CD14-positive monocyte (primary cell): Measurements from ENCODE around the gene VAV2. TPM values are rescaled to one million over a fixed set of nuclear protein-coding genes. Genes with fewer than 3 reads are reported as not detected.

Source experiments
- DNase-seq, 3 donors: peaks; one replicate each; pipeline ENCODE4 v3.0.0-alpha.2; 2011 to 2022
- H2AFZ ChIP-seq: 2 replicates; pipeline ENCODE4 v1.6.0; 2012; ENCODE audit warnings: mild to moderate bottlenecking, low read depth, low read length, inconsistent platforms; ENCODE audit not compliant: insufficient read depth, poor library complexity, severe bottlenecking
- H3K27ac ChIP-seq, 2 donors: 1 replicate in 1 of 2; 2 replicates in 1 of 2; pipeline ENCODE4 v1.5.1; 2012 to 2013; ENCODE audit warnings: low read length in 2 of 2, control low read depth in 1 of 2, inconsistent platforms in 1 of 2, low read depth in 1 of 2, mild to moderate bottlenecking in 1 of 2
- H3K27me3 ChIP-seq, 2 donors: one replicate each; pipeline versions ENCODE4 v1.6.0 to v1.6.1; 2011 to 2013; ENCODE audit warnings: low read length in 2 of 2; ENCODE audit not compliant: control insufficient read depth in 2 of 2, insufficient read depth in 2 of 2
- H3K36me3 ChIP-seq, 2 donors: replicated peaks in 1 of 2; 1 replicate in 1 of 2; 2 replicates in 1 of 2; pipeline versions ENCODE4 v1.5.1 to v1.6.1; 2012 to 2013; ENCODE audit warnings: low read length in 2 of 2, control low read depth in 1 of 2, inconsistent platforms in 1 of 2, mild to moderate bottlenecking in 1 of 2; ENCODE audit not compliant: insufficient read depth in 2 of 2, control insufficient read depth in 1 of 2
- H3K4me1 ChIP-seq, 2 donors: 1 replicate in 1 of 2; 2 replicates in 1 of 2; pipeline versions ENCODE4 v1.5.1 to v1.6.1; 2012 to 2013; ENCODE audit warnings: low read length in 2 of 2, control low read depth in 1 of 2, inconsistent platforms in 1 of 2, mild to moderate bottlenecking in 1 of 2, moderate library complexity in 1 of 2; ENCODE audit not compliant: insufficient read depth in 2 of 2, control insufficient read depth in 1 of 2
- H3K4me2 ChIP-seq: replicated peaks from 2 replicates; pipeline ENCODE3; 2012; ENCODE audit warnings: low read length, moderate library complexity, mild to moderate bottlenecking; ENCODE audit not compliant: poor library complexity, severe bottlenecking; ENCODE audit errors: extremely low read depth
- H3K4me3 ChIP-seq, 3 experiments: fragments of 200-600 bp in 1 of 3; sonication (generic) in 1 of 3; replicated peaks in 1 of 3; 1 replicate in 2 of 3; 2 replicates in 1 of 3; pipeline ENCODE4 v1.5.1; 2011 to 2013; ENCODE audit warnings: low read length in 3 of 3, mild to moderate bottlenecking in 3 of 3, control low read depth in 2 of 3, low read depth in 2 of 3, inconsistent platforms in 1 of 3, moderate library complexity in 1 of 3
- H3K79me2 ChIP-seq: 2 replicates; pipeline ENCODE4 v1.6.0; 2012; ENCODE audit warnings: mild to moderate bottlenecking, control low read depth, inconsistent platforms, low read length, moderate library complexity; ENCODE audit not compliant: insufficient read depth
- H3K9ac ChIP-seq: 2 replicates; pipeline ENCODE4 v1.6.0; 2017; ENCODE audit warnings: low read length, mild to moderate bottlenecking; ENCODE audit not compliant: insufficient read depth, poor library complexity, severe bottlenecking
- H3K9me3 ChIP-seq, 2 donors: replicated peaks in 1 of 2; 1 replicate in 1 of 2; 2 replicates in 1 of 2; pipeline versions ENCODE4 v1.5.1 to v1.6.1; 2012 to 2013; ENCODE audit warnings: low read length in 2 of 2, control low read depth in 1 of 2; ENCODE audit not compliant: control insufficient read depth in 1 of 2, insufficient read depth in 1 of 2
- H4K20me1 ChIP-seq: 2 replicates; pipeline ENCODE4 v1.6.0; 2012; ENCODE audit warnings: mild to moderate bottlenecking, low read length, control low read depth, moderate library complexity; ENCODE audit not compliant: insufficient read depth
- H3K27ac Mint-ChIP-seq, 7 donors: one replicate each; pipeline ENCODE4 v1.8.0; 2020; ENCODE audit warnings: mild to moderate bottlenecking in 7 of 7, mixed read lengths in 7 of 7, moderate library complexity in 6 of 7, inconsistent platforms in 2 of 7
- H3K27me3 Mint-ChIP-seq, 3 donors: one replicate each; pipeline ENCODE4 v1.8.0; 2021 to 2022; ENCODE audit warnings: low read depth in 3 of 3, mild to moderate bottlenecking in 3 of 3, mixed read lengths in 3 of 3, moderate library complexity in 3 of 3, inconsistent platforms in 1 of 3
- H3K36me3 Mint-ChIP-seq, 2 donors: one replicate each; pipeline ENCODE4 v1.8.0; 2020; ENCODE audit warnings: mixed read lengths in 2 of 2, inconsistent platforms in 1 of 2, mild to moderate bottlenecking in 1 of 2
- H3K4me1 Mint-ChIP-seq: one replicate; pipeline ENCODE4 v1.8.0; 2020; ENCODE audit warnings: mild to moderate bottlenecking, mixed read lengths
- H3K4me3 Mint-ChIP-seq, 2 donors: one replicate each; pipeline ENCODE4 v1.8.0; 2020; ENCODE audit warnings: mild to moderate bottlenecking in 2 of 2, mixed read lengths in 2 of 2, moderate library complexity in 1 of 2
- H3K9me3 Mint-ChIP-seq, 7 donors: one replicate each; pipeline ENCODE4 v1.8.0; 2020 to 2022; ENCODE audit warnings: mixed read lengths in 7 of 7, mild to moderate bottlenecking in 6 of 7, moderate library complexity in 6 of 7, inconsistent platforms in 2 of 7
- WGBS: methylation state at CpG from one replicate; pipeline ENCODE4 v1.1.5; 2013; ENCODE audit warnings: missing lambda C conversion rate; ENCODE audit not compliant: insufficient coverage; 5-methylcytosine and 5-hydroxymethylcytosine counted together
- intact Hi-C, 2 donors: fragments of 100-400 bp; cut with micrococcal nuclease; formaldehyde crosslinking; loops; one replicate each; pipeline versions ENCODE4 v1.15.0 to v1.15.1; 2023
- polyA plus RNA-seq, 3 donors: library from polyadenylated mRNA; depleted of rRNA in 1 of 3; unstranded in 2 of 3; stranded (reverse) in 1 of 3; fragments of 300-500 nt in 2 of 3; fragments of >200 nt in 1 of 3; fragmentation: Illumina TruSeq in 2 of 3; gene quantifications; 1 replicate in 2 of 3; 2 replicates in 1 of 3; pipeline ENCODE4 v1.2.3, GENCODE V29; 2012 to 2021
- TF ChIP-seq, protein P1 (sequence below): fragments of 200-600 bp; IDR thresholded peaks from one replicate; pipeline ENCODE4 v1.8.0; 2022; ENCODE audit warnings: antibody characterized with exemption, mild to moderate bottlenecking

VAV2 gene
- polyA plus RNA-seq, 3 donors, result 2.3 to 13.6 (median 2.3) TPM

DNA sequence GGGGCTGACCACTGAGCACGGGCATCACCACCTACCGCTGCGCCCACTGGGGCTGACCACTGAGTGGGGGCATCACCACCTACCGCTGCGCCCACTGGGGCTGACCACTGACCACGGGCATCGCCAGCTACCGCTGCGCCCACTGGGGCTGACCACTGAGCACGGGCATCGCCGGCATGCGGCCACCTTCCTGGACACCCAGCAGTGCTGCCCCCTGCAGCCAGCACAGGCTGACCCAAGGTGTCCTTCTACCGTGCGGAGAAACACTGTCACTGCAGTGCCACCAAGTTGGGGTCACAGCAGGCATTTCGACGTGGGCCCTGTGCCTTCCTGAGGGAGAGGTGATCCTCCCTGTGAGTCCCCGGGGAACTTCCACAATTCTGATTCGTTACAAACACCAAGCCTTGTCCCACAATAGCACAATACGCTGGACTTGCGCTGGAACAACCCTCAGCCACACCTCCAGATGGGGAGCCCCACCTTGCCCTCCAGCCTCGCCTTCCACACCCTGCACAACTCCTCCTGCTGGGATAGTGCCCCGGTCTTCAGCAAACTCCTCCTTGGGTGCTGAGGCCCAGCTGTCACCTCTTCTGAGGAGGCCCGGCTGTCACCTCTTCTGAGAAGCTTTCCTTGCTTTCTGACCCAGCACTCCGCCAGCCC, 163.7 kb downstream of the VAV2 start:
- no peak overlapping the region for H3K27ac ChIP-seq

DNA sequence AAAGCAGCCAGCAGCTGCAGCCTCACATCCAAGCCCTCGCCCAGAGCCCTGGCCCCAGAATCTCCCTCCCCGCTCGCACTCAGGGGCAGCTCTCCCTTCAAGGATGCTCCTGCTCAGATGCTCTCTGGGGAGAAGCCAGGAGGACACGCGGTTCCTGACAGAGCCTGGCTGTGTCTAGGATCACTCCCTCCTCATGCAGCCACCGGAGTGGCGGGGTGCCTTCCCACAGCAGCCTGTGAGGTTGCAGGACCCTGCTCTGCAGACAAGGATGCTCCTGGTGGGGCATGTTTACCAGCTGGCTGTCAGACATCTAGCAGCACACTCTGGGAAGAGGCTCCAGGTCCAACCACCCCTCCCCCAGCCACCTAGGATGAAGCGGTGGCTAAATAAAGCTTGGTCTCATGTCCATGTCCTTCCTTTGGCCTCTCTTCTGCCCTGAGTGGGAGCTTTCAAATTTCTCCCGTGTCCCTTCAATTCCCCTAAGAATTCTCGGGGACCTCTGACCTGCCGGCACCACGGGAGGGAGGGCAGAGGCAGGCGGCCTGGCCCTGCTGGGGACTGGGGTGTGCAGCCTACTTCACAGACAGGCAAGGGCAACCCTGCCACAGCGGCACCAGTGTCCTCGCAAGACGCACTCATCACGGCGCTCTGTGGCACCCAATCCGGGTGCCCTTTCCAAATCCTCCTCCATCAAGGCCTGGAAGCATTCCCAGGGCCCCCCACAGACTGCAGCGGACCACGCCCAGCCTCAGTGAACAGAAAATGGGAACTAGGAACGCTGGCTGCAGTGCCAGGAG, 165.6 kb downstream of the VAV2 start:
- no peak for DNase-seq
- H3K9me3 ChIP-seq, result no peaks in the 10 kb centered on the region
- peaks cover 0 to 4% (median 0%) of the 10 kb centered on the region in 3 donors for H3K27me3 Mint-ChIP-seq
- peaks cover 18% of the 10 kb centered on the region for H4K20me1 ChIP-seq
- peaks cover 0 to 2% (median 0%) of the 10 kb centered on the region in 7 donors for H3K9me3 Mint-ChIP-seq
- H3K4me1 ChIP-seq, result peaks cover 18 to 44% of the 10 kb centered on the region in 2 donors
- 90% methylated on average over 22 of the region's 22 CpGs for WGBS
- H3K9ac ChIP-seq, result no peak overlapping the region
- H3K4me3 Mint-ChIP-seq, result no peak overlapping the region
- peaks cover 26 to 36% of the 10 kb centered on the region in 2 donors for H3K36me3 Mint-ChIP-seq
- H3K79me2 ChIP-seq, result no peaks in the 10 kb centered on the region
- H2AFZ ChIP-seq, result no peak overlapping the region
- peak overlapping the region in 1 of 2 donors; percentile 49 for H3K27ac ChIP-seq
- peaks cover 3 to 18% of the 10 kb centered on the region in 2 donors for H3K36me3 ChIP-seq
- H3K4me1 Mint-ChIP-seq, result peaks cover 43% of the 10 kb centered on the region
- H3K27ac Mint-ChIP-seq, result peak overlapping the region in 5 of 7 donors; percentile 26 to 55 (median 37)
- intact Hi-C loops, result loop anchor here in 1 of 2 donors (5.0 kb wide), 1 partner anchor 36 kb away; no protein-coding TSS in a partner anchor
- H3K4me2 ChIP-seq, result no peak overlapping the region
- H3K27me3 ChIP-seq, result no peaks in the 10 kb centered on the region
- no peak overlapping the region for H3K4me3 ChIP-seq
- TF ChIP-seq, protein P1, sequence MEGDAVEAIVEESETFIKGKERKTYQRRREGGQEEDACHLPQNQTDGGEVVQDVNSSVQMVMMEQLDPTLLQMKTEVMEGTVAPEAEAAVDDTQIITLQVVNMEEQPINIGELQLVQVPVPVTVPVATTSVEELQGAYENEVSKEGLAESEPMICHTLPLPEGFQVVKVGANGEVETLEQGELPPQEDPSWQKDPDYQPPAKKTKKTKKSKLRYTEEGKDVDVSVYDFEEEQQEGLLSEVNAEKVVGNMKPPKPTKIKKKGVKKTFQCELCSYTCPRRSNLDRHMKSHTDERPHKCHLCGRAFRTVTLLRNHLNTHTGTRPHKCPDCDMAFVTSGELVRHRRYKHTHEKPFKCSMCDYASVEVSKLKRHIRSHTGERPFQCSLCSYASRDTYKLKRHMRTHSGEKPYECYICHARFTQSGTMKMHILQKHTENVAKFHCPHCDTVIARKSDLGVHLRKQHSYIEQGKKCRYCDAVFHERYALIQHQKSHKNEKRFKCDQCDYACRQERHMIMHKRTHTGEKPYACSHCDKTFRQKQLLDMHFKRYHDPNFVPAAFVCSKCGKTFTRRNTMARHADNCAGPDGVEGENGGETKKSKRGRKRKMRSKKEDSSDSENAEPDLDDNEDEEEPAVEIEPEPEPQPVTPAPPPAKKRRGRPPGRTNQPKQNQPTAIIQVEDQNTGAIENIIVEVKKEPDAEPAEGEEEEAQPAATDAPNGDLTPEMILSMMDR, result no peak

More for the DNA sequence above, 163.7 kb downstream of the VAV2 start:
- peaks cover 26 to 45% of the 10 kb centered on the region in 2 donors for H3K36me3 Mint-ChIP-seq
- Histone ChIP-seq H3K9me3 (no peaks in the 10 kb centered on the region), H2AFZ (no peak overlapping the region), H3K36me3 (peaks cover 9 to 25% of the 10 kb centered on the region in 2 donors), H3K79me2 (no peaks in the 10 kb centered on the region), H3K27me3 (no peaks in the 10 kb centered on the region), H3K4me3 (no peak overlapping the region), H3K4me2 (no peak overlapping the region), H3K9ac (no peak overlapping the region), H3K4me1 (peaks cover 18 to 38% of the 10 kb centered on the region in 2 donors), H4K20me1 (peaks cover 14% of the 10 kb centered on the region)
- peaks cover 33% of the 10 kb centered on the region for H3K4me1 Mint-ChIP-seq
- TF ChIP-seq, protein P1, result no peak
- H3K27ac Mint-ChIP-seq, result peak overlapping the region in 3 of 7 donors; percentile 7 to 36 (median 21)
- no peak for DNase-seq
- intact Hi-C loops, result loop anchor here in 1 of 2 donors (5.0 kb wide), 1 partner anchor 34 kb away; no protein-coding TSS in a partner anchor
- H3K4me3 Mint-ChIP-seq, result no peak overlapping the region
- 93% methylated on average over 14 of the region's 25 CpGs for WGBS
- peaks cover 0 to 3% (median 1%) of the 10 kb centered on the region in 3 donors for H3K27me3 Mint-ChIP-seq
- peaks cover 0 to 2% (median 0%) of the 10 kb centered on the region in 7 donors for H3K9me3 Mint-ChIP-seq
